Skeletal muscle tissue (tissue), 4 donors: ENCODE measurements around the gene AFG3L2. TPM values are rescaled to one million over a fixed set of nuclear protein-coding genes. Genes with fewer than 3 reads are reported as not detected.

ENCODE experiments used
- H3K27ac ChIP-seq: one replicate; pipeline ENCODE4 v1.7.0; 2013; ENCODE audit warnings: mild to moderate bottlenecking, low read depth, low read length, inconsistent platforms
- H3K27me3 ChIP-seq, 3 donors: one replicate each; pipeline ENCODE4 v1.7.0; 2013; ENCODE audit warnings: low read length in 3 of 3; ENCODE audit not compliant: control insufficient read depth in 3 of 3, insufficient read depth in 3 of 3
- H3K36me3 ChIP-seq, 3 donors: one replicate each; pipeline ENCODE4 v1.7.0; 2013; ENCODE audit warnings: low read length in 3 of 3; ENCODE audit not compliant: control insufficient read depth in 3 of 3, insufficient read depth in 3 of 3
- H3K4me1 ChIP-seq, 3 donors: one replicate each; pipeline ENCODE4 v1.7.0; 2013; ENCODE audit warnings: low read length in 3 of 3, mild to moderate bottlenecking in 3 of 3; ENCODE audit not compliant: control insufficient read depth in 3 of 3, insufficient read depth in 3 of 3
- H3K4me3 ChIP-seq, 3 donors: one replicate each; pipeline ENCODE4 v1.7.0; 2013; ENCODE audit warnings: low read length in 3 of 3
- H3K9ac ChIP-seq, 3 donors: one replicate each; pipeline ENCODE4 v1.7.0; 2013; ENCODE audit warnings: low read length in 3 of 3, mild to moderate bottlenecking in 3 of 3, moderate library complexity in 2 of 3, low read depth in 1 of 3
- H3K9me3 ChIP-seq, 3 donors: one replicate each; pipeline ENCODE4 v1.7.0; 2013; ENCODE audit warnings: low read length in 3 of 3; ENCODE audit not compliant: control insufficient read depth in 3 of 3
- total RNA-seq: library from RNA; depleted of rRNA; stranded (reverse); fragments of >200 nt; gene quantifications from one replicate; pipeline ENCODE4 v1.2.3, GENCODE V29; 2014
- donor health status: Osteomylitis.

Gene AFG3L2
- total RNA-seq, 1 donor from 2014 or later = 60.5 TPM

DNA sequence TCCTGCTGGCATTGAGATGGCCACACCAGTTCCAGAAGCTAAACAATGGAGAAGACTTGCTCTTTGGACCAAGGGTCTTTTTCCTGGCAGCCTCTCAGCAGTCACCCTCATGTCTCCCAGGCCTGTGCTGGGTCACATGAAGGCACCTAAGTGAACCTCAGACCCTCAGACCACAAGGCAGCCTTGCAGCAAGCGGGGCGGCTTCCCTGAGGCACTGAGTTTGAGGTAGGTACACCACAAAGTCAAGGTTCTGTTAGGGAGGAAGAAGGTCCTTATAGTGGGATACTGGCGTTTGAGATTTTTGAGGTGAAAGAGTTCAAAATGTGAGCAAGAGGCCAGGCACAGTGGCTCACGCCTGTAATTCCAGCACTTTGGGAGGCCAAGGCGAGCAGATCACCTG, 22.2 kb upstream of the AFG3L2 start:
- H3K27me3 ChIP-seq = peaks cover 4 to 36% (median 12%) of the 10 kb centered on the region in 3 donors
- no peaks in the 10 kb centered on the region for H3K9me3 ChIP-seq
- H3K27ac ChIP-seq = no peak overlapping the region
- no peak overlapping the region for H3K9ac ChIP-seq
- H3K4me1 ChIP-seq = no peaks in the 10 kb centered on the region
- no peaks in the 10 kb centered on the region for H3K36me3 ChIP-seq
- no peak overlapping the region for H3K4me3 ChIP-seq

DNA sequence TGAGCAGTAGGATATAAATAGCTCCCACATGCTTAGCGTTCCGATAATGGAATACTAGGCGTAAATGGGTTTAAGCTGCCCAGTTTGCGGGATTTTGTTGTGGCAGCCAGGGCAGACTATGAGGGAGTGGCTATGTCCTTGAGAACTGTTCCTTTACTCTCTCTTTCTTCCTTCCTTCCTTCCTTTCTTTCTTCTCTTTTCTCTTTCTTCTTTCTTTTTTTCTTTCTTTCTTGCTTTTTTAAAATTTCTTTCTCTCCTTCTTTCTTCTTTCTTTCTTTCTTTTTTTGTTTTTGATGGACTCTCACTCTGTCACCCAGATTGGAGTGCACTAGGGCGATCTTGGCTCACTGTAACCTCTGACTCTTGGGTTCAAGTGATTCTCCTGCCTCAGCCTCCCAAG, 21.6 kb upstream of the AFG3L2 start:
- H3K27me3 ChIP-seq = peaks cover 4 to 31% (median 12%) of the 10 kb centered on the region in 3 donors
- no peak overlapping the region for H3K27ac ChIP-seq
- H3K4me3 ChIP-seq = no peak overlapping the region
- H3K9ac ChIP-seq = no peak overlapping the region
- no peaks in the 10 kb centered on the region for H3K9me3 ChIP-seq
- no peaks in the 10 kb centered on the region for H3K36me3 ChIP-seq
- H3K4me1 ChIP-seq = no peaks in the 10 kb centered on the region

DNA sequence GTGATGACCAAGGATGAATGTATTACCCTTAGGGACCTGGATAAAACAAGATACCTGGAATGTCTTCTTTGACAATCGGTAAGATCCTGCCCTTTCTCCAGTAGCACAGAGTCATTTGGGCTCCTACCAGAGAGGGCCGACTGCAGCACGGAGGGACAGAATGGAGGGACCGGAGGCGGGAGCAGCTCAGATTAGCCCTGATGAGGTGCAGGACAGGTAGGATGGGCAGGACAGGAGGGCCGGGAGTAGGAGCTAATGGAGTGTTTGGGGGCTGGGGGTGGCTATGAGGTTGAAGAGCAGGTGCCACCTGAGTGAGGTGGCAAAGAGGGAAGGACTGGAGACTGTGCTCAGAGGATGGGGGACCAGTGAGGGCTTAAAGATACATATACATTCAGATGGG, 20.8 kb upstream of the AFG3L2 start:
- peaks cover 4 to 25% (median 12%) of the 10 kb centered on the region in 3 donors for H3K27me3 ChIP-seq
- no peak overlapping the region for H3K4me3 ChIP-seq
- no peaks in the 10 kb centered on the region for H3K36me3 ChIP-seq
- no peaks in the 10 kb centered on the region for H3K4me1 ChIP-seq
- H3K9ac ChIP-seq = no peak overlapping the region
- no peaks in the 10 kb centered on the region for H3K9me3 ChIP-seq
- no peak overlapping the region for H3K27ac ChIP-seq

DNA sequence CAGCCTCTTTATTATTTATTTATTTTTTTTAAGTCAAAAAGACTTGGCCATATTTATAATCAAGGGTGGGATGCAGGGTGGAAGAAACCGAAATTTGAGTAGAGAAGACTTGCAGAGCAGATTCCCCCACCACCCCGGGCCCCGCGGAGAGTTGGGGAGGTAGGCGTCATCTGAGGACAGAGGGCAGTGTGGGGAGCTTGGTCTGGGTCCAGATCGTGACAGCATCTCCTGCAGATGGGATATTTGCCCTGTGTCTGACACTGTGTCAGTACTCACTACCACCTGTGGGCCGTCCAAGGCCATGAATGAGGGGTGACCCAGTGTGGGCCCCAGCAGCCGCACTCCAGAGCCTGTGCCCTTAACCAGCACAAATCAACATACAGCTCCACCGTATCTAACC, 20.2 kb upstream of the AFG3L2 start:
- Histone ChIP-seq H3K36me3 (no peaks in the 10 kb centered on the region), H3K9me3 (no peaks in the 10 kb centered on the region), H3K4me1 (no peaks in the 10 kb centered on the region), H3K9ac (no peak overlapping the region), H3K27me3 (peaks cover 4 to 23% (median 12%) of the 10 kb centered on the region in 3 donors), H3K4me3 (no peak overlapping the region), H3K27ac (no peak overlapping the region)

DNA sequence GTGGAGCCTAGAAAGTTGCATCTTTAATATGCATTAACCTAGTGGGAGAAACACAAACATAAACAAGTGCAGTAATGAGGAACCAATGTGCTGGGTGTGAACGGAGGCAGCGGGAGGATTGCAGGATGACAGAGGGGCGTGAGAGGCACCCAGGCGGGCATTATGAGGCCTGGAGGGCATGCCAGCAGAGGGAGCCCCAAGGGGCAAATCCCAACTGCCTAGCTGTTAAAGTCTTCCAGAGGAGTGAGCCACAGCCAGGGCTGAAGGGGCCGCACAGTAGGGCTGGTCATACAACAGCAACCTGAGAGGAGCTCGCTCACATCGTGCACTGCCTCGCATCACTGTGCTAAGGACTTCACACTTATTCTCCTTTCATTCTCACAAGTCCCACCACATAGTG, 17.4 kb upstream of the AFG3L2 start:
- no peak overlapping the region for H3K4me3 ChIP-seq
- no peaks in the 10 kb centered on the region for H3K9me3 ChIP-seq
- H3K9ac ChIP-seq = no peak overlapping the region
- H3K27ac ChIP-seq = no peak overlapping the region
- peaks cover 0 to 7% (median 4%) of the 10 kb centered on the region in 3 donors for H3K27me3 ChIP-seq
- H3K36me3 ChIP-seq = no peaks in the 10 kb centered on the region
- H3K4me1 ChIP-seq = no peaks in the 10 kb centered on the region

DNA sequence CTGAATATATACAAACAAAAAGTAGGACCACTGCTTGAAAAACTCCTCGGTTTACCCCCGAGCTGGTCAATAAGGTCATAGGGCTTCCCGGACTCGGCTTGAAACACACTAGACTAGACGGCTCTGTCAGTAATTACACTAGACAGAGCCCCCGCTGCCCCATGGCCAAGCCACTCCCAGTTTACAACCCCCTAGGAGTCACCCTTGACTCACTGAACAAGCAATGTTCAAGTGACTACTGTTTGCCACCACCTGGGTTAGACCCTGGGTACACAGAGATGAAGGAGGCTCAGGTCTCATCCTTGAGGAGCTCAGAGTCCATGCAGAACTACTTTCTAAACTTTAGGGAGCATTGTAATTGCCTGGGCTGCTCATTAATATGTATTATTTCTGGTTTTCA, 17.0 kb upstream of the AFG3L2 start:
- Histone ChIP-seq H3K27me3 (peaks cover 0 to 4% (median 4%) of the 10 kb centered on the region in 3 donors), H3K36me3 (no peaks in the 10 kb centered on the region), H3K27ac (no peak overlapping the region), H3K9ac (no peak overlapping the region), H3K9me3 (no peaks in the 10 kb centered on the region), H3K4me1 (no peaks in the 10 kb centered on the region), H3K4me3 (no peak overlapping the region)

DNA sequence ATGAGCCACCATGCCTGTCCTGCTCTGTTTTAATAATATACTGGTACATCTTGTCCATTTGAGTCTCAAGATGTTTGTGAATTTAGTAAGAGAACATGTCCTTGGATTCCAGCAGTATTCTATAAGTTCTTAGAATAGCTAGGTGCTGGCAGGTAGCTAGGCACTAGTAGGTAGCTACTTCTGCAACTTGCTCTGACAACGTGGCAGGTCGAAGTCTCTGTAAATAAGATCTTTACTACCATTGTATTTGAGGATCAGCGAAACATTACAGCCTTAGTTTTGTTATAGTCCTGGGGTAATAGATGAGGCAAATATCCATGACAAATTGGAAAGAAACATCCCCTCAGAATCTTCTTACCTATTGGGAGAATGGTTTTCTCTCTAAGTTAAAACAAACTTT, 16.5 kb upstream of the AFG3L2 start:
- H3K4me3 ChIP-seq = no peak overlapping the region
- no peaks in the 10 kb centered on the region for H3K36me3 ChIP-seq
- H3K9me3 ChIP-seq = no peaks in the 10 kb centered on the region
- no peak overlapping the region for H3K27ac ChIP-seq
- no peak overlapping the region for H3K9ac ChIP-seq
- H3K4me1 ChIP-seq = no peaks in the 10 kb centered on the region
- H3K27me3 ChIP-seq = peaks cover 0 to 4% (median 4%) of the 10 kb centered on the region in 3 donors

DNA sequence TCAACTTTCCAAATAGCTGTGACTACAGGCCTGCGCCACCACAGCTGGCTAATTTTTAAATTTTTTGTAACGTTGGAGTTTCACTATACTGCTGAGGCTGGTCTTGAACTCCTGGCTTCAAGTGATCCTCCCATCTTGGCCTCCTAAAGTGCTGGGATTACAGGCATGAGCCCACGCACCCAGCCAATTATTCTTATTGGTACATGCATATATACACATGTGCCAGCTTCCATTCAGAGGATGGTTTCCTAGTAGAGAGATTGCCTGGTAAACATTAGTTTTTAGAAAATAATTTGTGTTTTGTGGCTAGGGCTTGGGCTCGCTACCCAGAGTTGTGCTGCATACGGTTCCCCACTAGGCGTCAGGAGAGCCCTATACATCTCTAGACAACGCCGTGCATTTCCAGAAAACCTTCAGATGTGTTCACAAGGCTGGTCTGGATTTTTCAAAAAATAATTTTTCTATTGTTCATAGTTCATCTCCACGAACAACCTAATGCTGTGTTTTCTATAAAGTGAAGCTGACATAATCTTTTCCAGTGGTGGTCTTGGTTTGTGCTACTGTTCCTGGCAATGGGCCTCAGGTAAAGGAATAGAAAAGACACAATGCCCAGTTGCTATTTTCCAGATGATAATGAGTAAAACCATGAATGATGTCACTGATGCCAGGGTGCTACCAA, 14.6 kb upstream of the AFG3L2 start:
- no peak overlapping the region for H3K9ac ChIP-seq
- H3K4me3 ChIP-seq = no peak overlapping the region
- no peak overlapping the region for H3K27ac ChIP-seq
- H3K36me3 ChIP-seq = no peaks in the 10 kb centered on the region
- no peaks in the 10 kb centered on the region for H3K4me1 ChIP-seq
- H3K27me3 ChIP-seq = peaks cover 0 to 4% (median 0%) of the 10 kb centered on the region in 3 donors
- H3K9me3 ChIP-seq = no peaks in the 10 kb centered on the region

DNA sequence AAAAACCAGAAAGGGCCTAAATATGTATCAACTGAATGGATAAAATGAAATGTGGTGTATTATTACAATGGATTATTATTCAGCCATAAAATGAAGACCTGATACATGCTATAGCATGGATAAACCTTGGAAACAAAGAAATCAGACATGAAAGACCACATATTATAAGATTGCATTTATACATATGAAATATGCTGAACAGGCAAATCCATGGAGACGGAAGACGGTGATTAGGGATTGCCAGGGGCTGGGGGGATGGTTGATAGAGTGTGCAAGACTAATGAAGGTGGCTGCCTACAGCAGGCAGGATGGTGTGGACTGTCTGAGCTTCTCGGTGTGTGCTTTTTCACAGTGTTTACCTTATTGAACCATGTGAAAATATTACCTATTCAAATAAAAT, 11.4 kb upstream of the AFG3L2 start:
- H3K9me3 ChIP-seq = no peaks in the 10 kb centered on the region
- no peaks in the 10 kb centered on the region for H3K27me3 ChIP-seq
- H3K4me3 ChIP-seq = no peak overlapping the region

DNA sequence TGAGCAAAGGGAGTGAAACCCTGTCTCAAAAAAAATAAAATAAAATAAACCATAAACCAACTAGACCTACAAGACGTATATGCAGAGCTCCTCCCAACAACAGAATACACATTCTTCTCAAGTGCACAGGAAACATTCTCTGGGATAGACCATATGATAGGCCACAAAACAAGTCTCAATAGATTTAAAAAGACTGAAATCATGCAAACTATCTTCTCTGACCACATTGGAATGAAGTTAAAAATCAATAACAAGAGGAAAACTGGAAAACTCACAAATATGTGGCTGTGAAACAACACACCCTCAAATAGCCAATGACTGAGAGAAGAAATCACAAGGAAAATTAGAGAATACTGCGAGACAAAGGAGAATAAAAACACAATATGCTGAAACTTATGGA, 7.2 kb upstream of the AFG3L2 start:
- Histone ChIP-seq H3K9me3 (no peaks in the 10 kb centered on the region), H3K9ac (no peak overlapping the region), H3K27me3 (no peaks in the 10 kb centered on the region), H3K4me1 (no peaks in the 10 kb centered on the region), H3K4me3 (no peak overlapping the region), H3K27ac (no peak overlapping the region), H3K36me3 (no peaks in the 10 kb centered on the region)

More for the DNA sequence above, 11.4 kb upstream of the AFG3L2 start:
- no peaks in the 10 kb centered on the region for H3K4me1 ChIP-seq
- no peak overlapping the region for H3K27ac ChIP-seq
- no peak overlapping the region for H3K9ac ChIP-seq
- H3K36me3 ChIP-seq = no peaks in the 10 kb centered on the region
